ENCODE measurements around the gene C22orf15. TPM values are rescaled to one million over a fixed set of nuclear protein-coding genes. Genes with fewer than 3 reads are reported as not detected.

Gene C22orf15
- total and polyA plus RNA-seq, 2 of the 8 experiments (the other 6 are each of a cell fraction or from before 2014, with no cell fraction given), result 4.2 to 4.9 TPM

GRCh38 chr22:23745791-23746190 lies 17.0 kb upstream of the C22orf15 start (continued):
- no peak for TF ChIP-seq NANOG (IDR thresholded peaks at IDR 0.05; ENCODE audit: insufficient read depth, low read depth, low read length, poor library complexity, severe bottlenecking)
- no peak for TF ChIP-seq BACH1 (IDR thresholded peaks at IDR 0.05; ENCODE audit: low read length)
- TF ChIP-seq CEBPB (IDR thresholded peaks at IDR 0.05; ENCODE audit: low read depth, low read length), result no peak
- TF ChIP-seq, protein P1, sequence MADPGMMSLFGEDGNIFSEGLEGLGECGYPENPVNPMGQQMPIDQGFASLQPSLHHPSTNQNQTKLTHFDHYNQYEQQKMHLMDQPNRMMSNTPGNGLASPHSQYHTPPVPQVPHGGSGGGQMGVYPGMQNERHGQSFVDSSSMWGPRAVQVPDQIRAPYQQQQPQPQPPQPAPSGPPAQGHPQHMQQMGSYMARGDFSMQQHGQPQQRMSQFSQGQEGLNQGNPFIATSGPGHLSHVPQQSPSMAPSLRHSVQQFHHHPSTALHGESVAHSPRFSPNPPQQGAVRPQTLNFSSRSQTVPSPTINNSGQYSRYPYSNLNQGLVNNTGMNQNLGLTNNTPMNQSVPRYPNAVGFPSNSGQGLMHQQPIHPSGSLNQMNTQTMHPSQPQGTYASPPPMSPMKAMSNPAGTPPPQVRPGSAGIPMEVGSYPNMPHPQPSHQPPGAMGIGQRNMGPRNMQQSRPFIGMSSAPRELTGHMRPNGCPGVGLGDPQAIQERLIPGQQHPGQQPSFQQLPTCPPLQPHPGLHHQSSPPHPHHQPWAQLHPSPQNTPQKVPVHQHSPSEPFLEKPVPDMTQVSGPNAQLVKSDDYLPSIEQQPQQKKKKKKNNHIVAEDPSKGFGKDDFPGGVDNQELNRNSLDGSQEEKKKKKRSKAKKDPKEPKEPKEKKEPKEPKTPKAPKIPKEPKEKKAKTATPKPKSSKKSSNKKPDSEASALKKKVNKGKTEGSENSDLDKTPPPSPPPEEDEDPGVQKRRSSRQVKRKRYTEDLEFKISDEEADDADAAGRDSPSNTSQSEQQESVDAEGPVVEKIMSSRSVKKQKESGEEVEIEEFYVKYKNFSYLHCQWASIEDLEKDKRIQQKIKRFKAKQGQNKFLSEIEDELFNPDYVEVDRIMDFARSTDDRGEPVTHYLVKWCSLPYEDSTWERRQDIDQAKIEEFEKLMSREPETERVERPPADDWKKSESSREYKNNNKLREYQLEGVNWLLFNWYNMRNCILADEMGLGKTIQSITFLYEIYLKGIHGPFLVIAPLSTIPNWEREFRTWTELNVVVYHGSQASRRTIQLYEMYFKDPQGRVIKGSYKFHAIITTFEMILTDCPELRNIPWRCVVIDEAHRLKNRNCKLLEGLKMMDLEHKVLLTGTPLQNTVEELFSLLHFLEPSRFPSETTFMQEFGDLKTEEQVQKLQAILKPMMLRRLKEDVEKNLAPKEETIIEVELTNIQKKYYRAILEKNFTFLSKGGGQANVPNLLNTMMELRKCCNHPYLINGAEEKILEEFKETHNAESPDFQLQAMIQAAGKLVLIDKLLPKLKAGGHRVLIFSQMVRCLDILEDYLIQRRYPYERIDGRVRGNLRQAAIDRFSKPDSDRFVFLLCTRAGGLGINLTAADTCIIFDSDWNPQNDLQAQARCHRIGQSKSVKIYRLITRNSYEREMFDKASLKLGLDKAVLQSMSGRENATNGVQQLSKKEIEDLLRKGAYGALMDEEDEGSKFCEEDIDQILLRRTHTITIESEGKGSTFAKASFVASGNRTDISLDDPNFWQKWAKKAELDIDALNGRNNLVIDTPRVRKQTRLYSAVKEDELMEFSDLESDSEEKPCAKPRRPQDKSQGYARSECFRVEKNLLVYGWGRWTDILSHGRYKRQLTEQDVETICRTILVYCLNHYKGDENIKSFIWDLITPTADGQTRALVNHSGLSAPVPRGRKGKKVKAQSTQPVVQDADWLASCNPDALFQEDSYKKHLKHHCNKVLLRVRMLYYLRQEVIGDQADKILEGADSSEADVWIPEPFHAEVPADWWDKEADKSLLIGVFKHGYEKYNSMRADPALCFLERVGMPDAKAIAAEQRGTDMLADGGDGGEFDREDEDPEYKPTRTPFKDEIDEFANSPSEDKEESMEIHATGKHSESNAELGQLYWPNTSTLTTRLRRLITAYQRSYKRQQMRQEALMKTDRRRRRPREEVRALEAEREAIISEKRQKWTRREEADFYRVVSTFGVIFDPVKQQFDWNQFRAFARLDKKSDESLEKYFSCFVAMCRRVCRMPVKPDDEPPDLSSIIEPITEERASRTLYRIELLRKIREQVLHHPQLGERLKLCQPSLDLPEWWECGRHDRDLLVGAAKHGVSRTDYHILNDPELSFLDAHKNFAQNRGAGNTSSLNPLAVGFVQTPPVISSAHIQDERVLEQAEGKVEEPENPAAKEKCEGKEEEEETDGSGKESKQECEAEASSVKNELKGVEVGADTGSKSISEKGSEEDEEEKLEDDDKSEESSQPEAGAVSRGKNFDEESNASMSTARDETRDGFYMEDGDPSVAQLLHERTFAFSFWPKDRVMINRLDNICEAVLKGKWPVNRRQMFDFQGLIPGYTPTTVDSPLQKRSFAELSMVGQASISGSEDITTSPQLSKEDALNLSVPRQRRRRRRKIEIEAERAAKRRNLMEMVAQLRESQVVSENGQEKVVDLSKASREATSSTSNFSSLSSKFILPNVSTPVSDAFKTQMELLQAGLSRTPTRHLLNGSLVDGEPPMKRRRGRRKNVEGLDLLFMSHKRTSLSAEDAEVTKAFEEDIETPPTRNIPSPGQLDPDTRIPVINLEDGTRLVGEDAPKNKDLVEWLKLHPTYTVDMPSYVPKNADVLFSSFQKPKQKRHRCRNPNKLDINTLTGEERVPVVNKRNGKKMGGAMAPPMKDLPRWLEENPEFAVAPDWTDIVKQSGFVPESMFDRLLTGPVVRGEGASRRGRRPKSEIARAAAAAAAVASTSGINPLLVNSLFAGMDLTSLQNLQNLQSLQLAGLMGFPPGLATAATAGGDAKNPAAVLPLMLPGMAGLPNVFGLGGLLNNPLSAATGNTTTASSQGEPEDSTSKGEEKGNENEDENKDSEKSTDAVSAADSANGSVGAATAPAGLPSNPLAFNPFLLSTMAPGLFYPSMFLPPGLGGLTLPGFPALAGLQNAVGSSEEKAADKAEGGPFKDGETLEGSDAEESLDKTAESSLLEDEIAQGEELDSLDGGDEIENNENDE (IDR thresholded peaks at IDR 0.05; ENCODE audit: insufficient replicate concordance, low read length), result no peak
- no peak for TF ChIP-seq TAF7 (optimal IDR thresholded peaks at IDR 0.05; ENCODE audit: borderline replicate concordance, low read depth, low read length)

All from H1 (cell line).